Measurements from ENCODE around the gene SCUBE1. TPM values are rescaled to one million over a fixed set of nuclear protein-coding genes. Genes with fewer than 3 reads are reported as not detected.

SCUBE1 gene
- total RNA-seq, 3 donors from 2014 or later, result 0.48 to 0.98 (median 0.88) TPM

- Histone ChIP-seq H3K36me3 (no peaks in the 10 kb centered on the region), H3K4me1 (no peaks in the 10 kb centered on the region), H3K9me3 (no peaks in the 10 kb centered on the region), H3K27me3 (peaks cover 0 to 3% of the 10 kb centered on the region in 2 donors), H3K27ac (no peak overlapping the region), H3K4me3 (no peak overlapping the region)
- intact Hi-C loops (cut with DNase I; ENCODE audit: low total_unique reads), result no loop called here
- no peak for TF ChIP-seq POLR2AphosphoS5 (IDR thresholded peaks at IDR 0.05)
- no peak for TF ChIP-seq CTCF (IDR thresholded peaks at IDR 0.05)
- TF ChIP-seq POLR2A (IDR thresholded peaks at IDR 0.05), result no peak
- DNase-seq (ENCODE audit: low spot score in 2 of 2), result no peak
Observed at GRCh38 chr22:43272869-43273318, 70.3 kb downstream of the SCUBE1 start.

- peaks cover 0 to 5% of the 10 kb centered on the region in 2 donors for H3K27me3 ChIP-seq
- no peak for TF ChIP-seq POLR2AphosphoS5 (IDR thresholded peaks at IDR 0.05)
- TF ChIP-seq CTCF (IDR thresholded peaks at IDR 0.05), result no peak
- no peak for TF ChIP-seq POLR2A (IDR thresholded peaks at IDR 0.05)
- H3K27ac ChIP-seq, result no peak overlapping the region
- intact Hi-C loops (cut with DNase I; ENCODE audit: low total_unique reads), result no loop called here
- no peaks in the 10 kb centered on the region for H3K4me1 ChIP-seq
- DNase-seq (ENCODE audit: low spot score in 2 of 2), result no peak
- no peaks in the 10 kb centered on the region for H3K9me3 ChIP-seq
- no peak overlapping the region for H3K4me3 ChIP-seq
- H3K36me3 ChIP-seq, result no peaks in the 10 kb centered on the region
Observed at GRCh38 chr22:43272301-43272700, 70.9 kb downstream of the SCUBE1 start.

- Histone ChIP-seq H3K27me3 (peaks cover 0 to 7% of the 10 kb centered on the region in 2 donors), H3K4me1 (no peaks in the 10 kb centered on the region), H3K4me3 (no peak overlapping the region), H3K36me3 (no peaks in the 10 kb centered on the region), H3K27ac (no peak overlapping the region), H3K9me3 (no peaks in the 10 kb centered on the region)
- TF ChIP-seq CTCF (IDR thresholded peaks at IDR 0.05) (no peak), POLR2AphosphoS5 (IDR thresholded peaks at IDR 0.05) (no peak), POLR2A (IDR thresholded peaks at IDR 0.05) (no peak)
- no peak for DNase-seq (ENCODE audit: low spot score in 2 of 2)
- intact Hi-C loops (cut with DNase I; ENCODE audit: low total_unique reads), result no loop called here
Observed at GRCh38 chr22:43270949-43271348, 72.2 kb downstream of the SCUBE1 start.

GRCh38 chr22:43270314-43270908, 72.8 kb downstream of the SCUBE1 start:
- no peak for DNase-seq (ENCODE audit: low spot score in 2 of 2)
- intact Hi-C loops (cut with DNase I; ENCODE audit: low total_unique reads), result no loop called here
- no peaks in the 10 kb centered on the region for H3K4me1 ChIP-seq
- no peaks in the 10 kb centered on the region for H3K9me3 ChIP-seq
- TF ChIP-seq CTCF (IDR thresholded peaks at IDR 0.05) (no peak), POLR2A (IDR thresholded peaks at IDR 0.05) (no peak)
- peaks cover 0 to 7% of the 10 kb centered on the region in 2 donors for H3K27me3 ChIP-seq
- H3K27ac ChIP-seq, result no peak overlapping the region
- no peak overlapping the region for H3K4me3 ChIP-seq
- no peaks in the 10 kb centered on the region for H3K36me3 ChIP-seq

- Histone ChIP-seq H3K27ac (no peak overlapping the region), H3K4me1 (no peaks in the 10 kb centered on the region), H3K27me3 (peaks cover 0 to 7% of the 10 kb centered on the region in 2 donors), H3K36me3 (no peaks in the 10 kb centered on the region), H3K4me3 (no peak overlapping the region), H3K9me3 (no peaks in the 10 kb centered on the region)
- DNase-seq (ENCODE audit: low spot score in 2 of 2), result no peak
- TF ChIP-seq CTCF (IDR thresholded peaks at IDR 0.05) (no peak), POLR2A (IDR thresholded peaks at IDR 0.05) (no peak), POLR2AphosphoS5 (IDR thresholded peaks at IDR 0.05) (no peak)
- intact Hi-C loops (cut with DNase I; ENCODE audit: low total_unique reads), result no loop called here
Observed at GRCh38 chr22:43269646-43270045, 73.5 kb downstream of the SCUBE1 start.
